ENCODE results near the gene CD48.

The CD48 gene

GRCh38 chr1:160633330-160633903 lies 78.2 kb downstream of the CD48 start:
- no peak for DNase-seq (ENCODE audit: low read depth)

DNA sequence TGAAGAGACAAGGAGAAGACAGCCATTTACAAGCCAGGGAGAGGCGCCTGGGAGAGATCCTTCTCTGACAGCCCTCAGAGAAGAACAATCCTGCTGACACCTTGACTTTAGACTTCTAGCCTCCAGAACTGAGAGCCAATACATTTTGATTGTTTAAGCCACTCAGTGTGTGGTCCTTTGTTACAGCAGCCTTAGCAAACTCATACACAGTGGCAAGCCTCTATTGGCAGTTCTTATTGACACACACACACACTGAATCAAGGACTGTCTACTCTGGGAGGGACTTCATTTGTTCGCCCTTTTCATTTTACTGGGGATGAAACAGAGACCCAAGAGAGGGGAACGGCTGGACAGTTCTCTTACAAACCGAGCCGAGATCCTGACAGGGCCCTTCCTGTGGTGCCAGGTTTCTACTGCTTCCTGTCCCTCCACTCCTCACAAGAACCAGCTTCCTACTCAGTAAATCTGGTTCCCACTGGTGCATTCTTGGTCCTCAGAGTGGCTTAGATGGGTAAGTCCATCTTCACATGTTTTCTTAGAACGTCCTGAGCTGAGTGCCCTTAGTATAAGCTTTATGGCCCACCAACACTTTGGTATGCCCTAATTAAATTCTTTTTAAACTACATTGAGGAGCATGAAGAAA lies 79.5 kb downstream of the CD48 start:
- no peak for DNase-seq (ENCODE audit: low read depth)

- no peak for DNase-seq (ENCODE audit: low read depth)
Observed at GRCh38 chr1:160630523-160631451, 80.8 kb downstream of the CD48 start.

- DNase-seq (ENCODE audit: low read depth) = no peak
Observed at GRCh38 chr1:160629286-160630210, 82.1 kb downstream of the CD48 start.

DNA sequence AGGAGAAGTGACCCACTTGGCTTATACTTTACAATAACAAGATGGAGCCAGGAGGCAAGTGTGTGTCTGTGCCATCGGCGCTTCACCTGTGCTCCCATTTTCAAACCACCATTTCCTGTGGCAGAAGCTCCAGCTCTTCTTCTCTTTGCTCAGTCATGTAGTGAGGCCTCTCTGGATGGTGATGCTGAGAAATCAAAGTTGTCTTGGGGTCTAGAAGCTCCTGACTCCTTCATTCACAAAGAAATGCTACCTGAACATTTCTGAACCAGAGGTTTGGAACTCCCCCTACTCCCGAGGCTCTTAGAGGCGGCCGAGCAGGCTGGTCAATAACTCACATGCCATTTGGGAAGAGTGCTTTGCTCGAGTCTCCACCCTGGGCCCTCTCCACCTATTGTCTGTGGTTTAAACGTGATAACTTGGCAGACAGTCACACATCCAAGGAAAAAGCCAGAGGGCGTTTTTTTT lies 82.8 kb downstream of the CD48 start:
- DNase-seq (ENCODE audit: low read depth) = no peak

Measured in stimulated activated CD8-positive, alpha-beta memory T cell treated with anti-CD3 and anti-CD28 coated beads, Interleukin-15, amount 100 ng/mL, for 24 hours (primary cell).